ENCODE measurements around the gene LRRC40. TPM values are rescaled to one million over a fixed set of nuclear protein-coding genes. Genes with fewer than 3 reads are reported as not detected.
A peak's percentile ranks its signal among the peaks of the same experiment; 100 is the strongest.

LRRC40 gene
- total and polyA plus RNA-seq, 9 of the 15 experiments (the other 6 are each of a cell fraction or from before 2014, with no cell fraction given), result 16.1 to 36.2 (median 30.9) TPM

GRCh38 chr1:70140894-70141293 is 64.5 kb downstream of the LRRC40 start:
- Histone ChIP-seq H4K20me1 (replicated peaks; ENCODE audit: control insufficient read depth, insufficient read depth, low read length) (no peaks in the 10 kb centered on the region), H3K36me3 (ENCODE audit: control insufficient read depth, insufficient read depth, low read length) (peaks cover 3% of the 10 kb centered on the region; the same call in 1 of the 3 replicates), H3K27me3 (ENCODE audit: control insufficient read depth in 2 of 2, insufficient read depth in 2 of 2, low read length in 2 of 2) (no peaks in the 10 kb centered on the region), H3K4me1 (replicated peaks in 1 of 2; ENCODE audit: control insufficient read depth in 2 of 2, insufficient read depth in 2 of 2, low read length in 2 of 2) (0 out of 5 replicates have a peak, but pooled peaks cover 0 to 5% of the 10 kb centered on the region in 2 experiments), H3K79me2 (ENCODE audit: control insufficient read depth, insufficient read depth, low read length) (no peaks in the 10 kb centered on the region), H2AFZ (ENCODE audit: low read depth, low read length) (no peak overlapping the region), H3K4me2 (ENCODE audit: insufficient read depth, low read length) (no peak overlapping the region), H3K9me1 (ENCODE audit: control insufficient read depth, insufficient read depth, low read length) (no peaks in the 10 kb centered on the region), H3K9me3 (replicated peaks; ENCODE audit: control insufficient read depth, insufficient read depth, low read depth, low read length) (no peaks in the 10 kb centered on the region), H3K4me3 (no peak overlapping the region), H3K9ac (ENCODE audit: insufficient read depth in 1 of 2, low read depth in 2 of 2, low read length in 2 of 2) (no peak overlapping the region), H3K27ac (ENCODE audit: extremely low read depth, low read depth, low read length) (no peak overlapping the region)
- FAIRE-seq (peak; percentile 40), ATAC-seq (no peak), DNase-seq (ENCODE audit: extremely low read depth in 1 of 4, low spot score in 3 of 4) (no peak)
- 31% methylated on average over 3 of the region's 3 CpGs for WGBS (ENCODE audit: insufficient coverage, low coverage, missing lambda C conversion rate)
- in situ Hi-C loops (cut with MboI) (loop anchor here (25.0 kb wide), 1 partner anchor 1654 kb away; the partner anchor contains the start of gene DEPDC1), intact Hi-C loops (cut with micrococcal nuclease) (no loop called here)
- TF ChIP-seq RCOR1 (IDR thresholded peaks at IDR 0.05; ENCODE audit: borderline replicate concordance in 1 of 2, low read depth in 2 of 2, low read length in 2 of 2) (0 out of 4 replicates have a peak, but pooled peaks of 1 of the 2 experiments have one; percentile 5), ZFPM2 (CRISPR knock-in tag; IDR thresholded peaks at IDR 0.05) (no peak), SOX6 (IDR thresholded peaks at IDR 0.05) (peak; percentile 74; the same call in 1 of the 2 replicates), FOSL1 (tag; conservative IDR thresholded peaks at IDR 0.05) (0 out of 2 replicates have a peak, but pooled peaks have one; percentile 23)
- TF ChIP-seq, protein P1, sequence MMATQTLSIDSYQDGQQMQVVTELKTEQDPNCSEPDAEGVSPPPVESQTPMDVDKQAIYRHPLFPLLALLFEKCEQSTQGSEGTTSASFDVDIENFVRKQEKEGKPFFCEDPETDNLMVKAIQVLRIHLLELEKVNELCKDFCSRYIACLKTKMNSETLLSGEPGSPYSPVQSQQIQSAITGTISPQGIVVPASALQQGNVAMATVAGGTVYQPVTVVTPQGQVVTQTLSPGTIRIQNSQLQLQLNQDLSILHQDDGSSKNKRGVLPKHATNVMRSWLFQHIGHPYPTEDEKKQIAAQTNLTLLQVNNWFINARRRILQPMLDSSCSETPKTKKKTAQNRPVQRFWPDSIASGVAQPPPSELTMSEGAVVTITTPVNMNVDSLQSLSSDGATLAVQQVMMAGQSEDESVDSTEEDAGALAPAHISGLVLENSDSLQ (IDR thresholded peaks at IDR 0.05), result no peak
- POLR2A ChIA-PET, result interaction anchor here (0.6 kb wide), 1 partner anchor 1999 kb away, joined by 5 read pairs; no protein-coding TSS in a partner anchor
- BruUV-seq (replicated peaks), result no TSS peak
- CTCF ChIA-PET (ENCODE audit: low intra/inter-chr PET ratio), result interaction anchor here (3.7 kb wide), 1 partner anchor 106 kb away, joined by 13 read pairs; no protein-coding TSS in a partner anchor
